IMR-90 (cell line): ENCODE results near the gene EXTL2. TPM values are rescaled to one million over a fixed set of nuclear protein-coding genes. Genes with fewer than 3 reads are reported as not detected.

Experiments
- CEBPB ChIP-seq: IDR thresholded peaks from 2 replicates; pipeline ENCODE4 v1.6.1; 2012; ENCODE audit warnings: low read depth, low read length, improper control_type of control experiment
- ELK1 ChIP-seq: fragments of 150-350 bp; IDR thresholded peaks from 2 replicates; pipeline ENCODE4 v1.6.1; 2016; ENCODE audit warnings: low read depth, mild to moderate bottlenecking, low read length, moderate library complexity, borderline replicate concordance
- RAD21 ChIP-seq: IDR thresholded peaks from 2 replicates; pipeline ENCODE4 v1.6.1; 2012; ENCODE audit warnings: low read length, improper control_type of control experiment
- RCOR1 ChIP-seq: IDR thresholded peaks from 2 replicates; pipeline ENCODE4 v1.6.1; 2012; ENCODE audit warnings: mild to moderate bottlenecking, low read length, improper control_type of control experiment; ENCODE audit not compliant: insufficient replicate concordance
- polyA plus RNA-seq, 3 experiments: library from polyadenylated mRNA; depleted of rRNA; stranded (reverse); fragments of >200 nt; gene quantifications; 2 replicates each; pipeline ENCODE4 v1.2.3, GENCODE V29; 2012; ENCODE audit warnings: low replicate concordance in 1 of 3
- total RNA-seq: library from RNA; depleted of rRNA; stranded (reverse); fragments of >200 nt; gene quantifications from 2 replicates; pipeline ENCODE4 v1.2.3, GENCODE V29; 2012

Gene EXTL2
- total and polyA plus RNA-seq, 2 of the 4 experiments (the other 2 are of a cell fraction), result 24.9 to 27.6 TPM

DNA sequence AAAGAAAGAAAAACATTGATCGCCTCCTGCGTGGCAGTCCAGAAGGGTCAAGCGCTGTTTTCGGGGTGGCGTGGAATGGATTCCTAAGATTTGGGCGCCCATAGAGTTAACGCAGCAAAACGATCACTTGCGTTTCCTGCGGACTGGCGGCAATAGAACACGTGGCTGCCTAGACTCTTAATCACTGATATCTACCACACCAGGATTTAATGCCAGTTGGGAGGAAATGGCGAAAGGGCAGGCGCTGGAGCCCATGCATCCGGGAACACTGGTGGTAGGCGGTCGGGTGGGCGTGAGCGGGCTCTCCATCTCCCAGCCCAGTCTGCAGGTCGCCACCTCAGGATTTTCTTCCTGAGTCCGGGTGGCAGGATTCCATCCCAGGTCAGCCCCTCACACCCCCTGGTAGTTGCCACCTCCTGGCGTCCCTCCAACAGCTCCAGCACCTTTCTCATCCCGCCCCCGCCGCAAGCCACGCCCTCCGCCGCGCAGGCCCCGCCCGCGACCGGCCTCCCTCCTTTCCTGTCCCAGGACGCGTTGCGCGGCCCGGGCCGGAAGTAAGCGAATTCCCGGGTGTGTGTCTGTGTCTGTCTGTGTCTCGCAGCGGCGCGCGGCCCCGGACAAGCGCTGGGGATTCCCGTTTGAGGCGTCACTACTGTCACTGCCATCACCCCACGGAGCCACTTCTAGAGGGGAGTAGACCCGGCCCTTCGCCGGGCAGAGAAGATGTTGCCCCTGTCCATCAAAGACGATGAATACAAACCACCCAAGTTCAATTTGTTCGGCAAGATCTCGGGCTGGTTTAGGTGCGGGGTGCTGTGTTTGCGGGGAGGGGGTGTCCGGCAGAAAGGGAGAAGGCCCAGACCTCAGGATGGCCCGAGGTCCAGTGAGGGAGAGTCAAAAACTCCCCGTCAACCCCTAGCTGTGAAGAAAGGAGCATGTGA lies 1.2 kb upstream of the EXTL2 start, which contains the start of gene SLC30A7 (continued):
- TF ChIP-seq ELK1 (peak; percentile 74; the same call in 1 of the 2 replicates), RAD21 (no peak), RCOR1 (no peak), CEBPB (peak; percentile 57; the same call in 1 of the 2 replicates)
